Measurements from ENCODE around the gene LRRN1. TPM values are rescaled to one million over a fixed set of nuclear protein-coding genes. Genes with fewer than 3 reads are reported as not detected.

Gene LRRN1
- total RNA-seq, 1 experiment from 2014 or later: not detected

DNA sequence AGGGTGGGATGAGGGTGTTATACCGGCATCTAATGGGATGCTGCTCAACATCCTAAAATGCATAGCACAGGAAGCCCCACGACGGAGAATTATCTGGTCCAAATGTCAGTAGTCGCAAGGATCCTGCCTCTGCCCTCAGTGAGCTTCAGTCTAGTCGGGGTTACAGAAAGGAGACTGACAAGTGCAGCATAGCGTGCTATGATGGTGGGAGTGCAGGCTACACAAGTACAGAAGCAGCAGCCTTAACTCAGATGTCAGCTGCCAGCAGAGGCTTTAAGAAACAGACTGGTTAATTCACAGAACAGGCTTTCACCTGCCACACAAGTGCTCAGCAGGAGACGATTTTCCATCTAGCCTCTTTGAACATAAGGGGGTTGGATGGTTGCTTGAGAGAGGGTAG is 6.9 kb downstream of the LRRN1 start:
- no peak for DNase-seq
- no TSS peak for BruUV-seq (replicated peaks)
- no peak overlapping the region for H3K9ac ChIP-seq (ENCODE audit: low read length)
- H3K79me2 ChIP-seq (ENCODE audit: low read length): no peaks in the 10 kb centered on the region
- no peaks in the 10 kb centered on the region for H3K27me3 ChIP-seq (ENCODE audit: low read length)
- no peaks in the 10 kb centered on the region for H3F3A ChIP-seq (ENCODE audit: low read length, unreplicated experiment)
- no peak overlapping the region for H2AFZ ChIP-seq (ENCODE audit: low read length)
- intact Hi-C loops (cut with micrococcal nuclease): no loop called here
- H3K27ac ChIP-seq (ENCODE audit: low read length): no peak overlapping the region
- ChIA-PET CTCF (no interaction called here), POLR2A (ENCODE audit: unreplicated experiment) (no interaction called here)
- no peak overlapping the region for H3K4me2 ChIP-seq (ENCODE audit: low read length)
- H3K9me2 ChIP-seq (replicated peaks; ENCODE audit: low read length): no peaks in the 10 kb centered on the region
- no peak for TF ChIP-seq EZH2phosphoT487 (IDR thresholded peaks at IDR 0.05; ENCODE audit: borderline replicate concordance, low read length)
- no peak for TF ChIP-seq CTCF (conservative IDR thresholded peaks at IDR 0.05; ENCODE audit: low read depth, low read length)
- no peak for TF ChIP-seq EZH2 (IDR thresholded peaks at IDR 0.05; ENCODE audit: low read length, unreplicated experiment)
- H3K4me1 ChIP-seq (ENCODE audit: insufficient read depth, low read length): no peaks in the 10 kb centered on the region
- H4K20me1 ChIP-seq (ENCODE audit: low read length): no peaks in the 10 kb centered on the region
- H3K36me3 ChIP-seq (ENCODE audit: low read depth, low read length): no peaks in the 10 kb centered on the region
- H3K4me3 ChIP-seq (ENCODE audit: low read length): no peak overlapping the region
- peaks cover 14% of the 10 kb centered on the region; the same call in 1 of the 2 replicates for H3K9me3 ChIP-seq (ENCODE audit: low read length)
- ATAC-seq: no peak

DNA sequence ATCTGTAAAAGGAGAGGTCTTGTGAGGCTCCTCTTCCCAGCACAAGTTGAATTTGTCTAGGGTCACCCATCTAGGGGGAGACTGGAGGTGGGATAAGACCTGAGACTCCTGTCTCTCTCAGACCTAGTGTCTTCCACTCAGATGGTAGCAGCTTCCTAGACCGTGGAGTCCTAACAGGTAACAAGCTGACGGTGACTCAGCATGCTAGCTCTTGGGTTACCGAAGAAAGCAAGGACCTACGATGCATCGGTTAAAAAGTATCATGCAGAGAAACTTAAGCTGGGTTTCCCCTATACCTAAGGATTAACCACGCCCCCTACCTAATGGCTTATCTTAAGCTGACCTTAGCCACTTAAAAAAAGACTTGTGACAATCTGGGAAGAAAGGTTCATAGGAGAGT is 7.6 kb downstream of the LRRN1 start:
- Histone ChIP-seq H3K27ac (ENCODE audit: low read length) (no peak overlapping the region), H3K9me2 (replicated peaks; ENCODE audit: low read length) (no peaks in the 10 kb centered on the region), H3F3A (ENCODE audit: low read length, unreplicated experiment) (no peaks in the 10 kb centered on the region), H4K20me1 (ENCODE audit: low read length) (no peaks in the 10 kb centered on the region), H3K9ac (ENCODE audit: low read length) (no peak overlapping the region), H3K4me2 (ENCODE audit: low read length) (no peak overlapping the region), H3K4me3 (ENCODE audit: low read length) (no peak overlapping the region), H3K79me2 (ENCODE audit: low read length) (no peaks in the 10 kb centered on the region), H2AFZ (ENCODE audit: low read length) (no peak overlapping the region), H3K36me3 (ENCODE audit: low read depth, low read length) (no peaks in the 10 kb centered on the region), H3K4me1 (ENCODE audit: insufficient read depth, low read length) (no peaks in the 10 kb centered on the region), H3K27me3 (ENCODE audit: low read length) (no peaks in the 10 kb centered on the region), H3K9me3 (ENCODE audit: low read length) (peaks cover 14% of the 10 kb centered on the region; the same call in 1 of the 2 replicates)
- CTCF ChIA-PET: no interaction called here
- ATAC-seq (no peak), DNase-seq (no peak)
- POLR2A ChIA-PET (ENCODE audit: unreplicated experiment): no interaction called here
- no TSS peak for BruUV-seq (replicated peaks)
- intact Hi-C loops (cut with micrococcal nuclease): no loop called here
- TF ChIP-seq EZH2 (IDR thresholded peaks at IDR 0.05; ENCODE audit: low read length, unreplicated experiment) (no peak), EZH2phosphoT487 (IDR thresholded peaks at IDR 0.05; ENCODE audit: borderline replicate concordance, low read length) (no peak), CTCF (conservative IDR thresholded peaks at IDR 0.05; ENCODE audit: low read depth, low read length) (no peak)

- Histone ChIP-seq H3K36me3 (ENCODE audit: low read depth, low read length) (no peaks in the 10 kb centered on the region), H3K9ac (ENCODE audit: low read length) (no peak overlapping the region), H3K27me3 (ENCODE audit: low read length) (no peaks in the 10 kb centered on the region), H3F3A (ENCODE audit: low read length, unreplicated experiment) (no peaks in the 10 kb centered on the region), H3K4me3 (ENCODE audit: low read length) (no peak overlapping the region), H3K4me1 (ENCODE audit: insufficient read depth, low read length) (no peaks in the 10 kb centered on the region), H3K79me2 (ENCODE audit: low read length) (no peaks in the 10 kb centered on the region), H3K27ac (ENCODE audit: low read length) (no peak overlapping the region), H2AFZ (ENCODE audit: low read length) (no peak overlapping the region), H4K20me1 (ENCODE audit: low read length) (no peaks in the 10 kb centered on the region), H3K4me2 (ENCODE audit: low read length) (no peak overlapping the region), H3K9me2 (replicated peaks; ENCODE audit: low read length) (no peaks in the 10 kb centered on the region), H3K9me3 (ENCODE audit: low read length) (peaks cover 9% of the 10 kb centered on the region; the same call in 1 of the 2 replicates)
- CTCF ChIA-PET: no interaction called here
- POLR2A ChIA-PET (ENCODE audit: unreplicated experiment): no interaction called here
- intact Hi-C loops (cut with micrococcal nuclease): no loop called here
- TF ChIP-seq EZH2 (IDR thresholded peaks at IDR 0.05; ENCODE audit: low read length, unreplicated experiment): no peak
- no peak for TF ChIP-seq CTCF (conservative IDR thresholded peaks at IDR 0.05; ENCODE audit: low read depth, low read length)
- TF ChIP-seq EZH2phosphoT487 (IDR thresholded peaks at IDR 0.05; ENCODE audit: borderline replicate concordance, low read length): no peak
- ATAC-seq: no peak
- DNase-seq: no peak
- no TSS peak for BruUV-seq (replicated peaks)
These were observed 13.8 kb downstream of the LRRN1 start for GRCh38 chr3:3813013-3813412.
